Measurements from ENCODE around the gene GTF2E1.
A peak's percentile ranks its signal among the peaks of the same experiment; 100 is the strongest.
"Not testable (repeated sequence)": the region's sequence is repeated elsewhere in the genome, so short reads cannot be mapped to it uniquely, and the experiment has no call there.

The GTF2E1 gene

DNA sequence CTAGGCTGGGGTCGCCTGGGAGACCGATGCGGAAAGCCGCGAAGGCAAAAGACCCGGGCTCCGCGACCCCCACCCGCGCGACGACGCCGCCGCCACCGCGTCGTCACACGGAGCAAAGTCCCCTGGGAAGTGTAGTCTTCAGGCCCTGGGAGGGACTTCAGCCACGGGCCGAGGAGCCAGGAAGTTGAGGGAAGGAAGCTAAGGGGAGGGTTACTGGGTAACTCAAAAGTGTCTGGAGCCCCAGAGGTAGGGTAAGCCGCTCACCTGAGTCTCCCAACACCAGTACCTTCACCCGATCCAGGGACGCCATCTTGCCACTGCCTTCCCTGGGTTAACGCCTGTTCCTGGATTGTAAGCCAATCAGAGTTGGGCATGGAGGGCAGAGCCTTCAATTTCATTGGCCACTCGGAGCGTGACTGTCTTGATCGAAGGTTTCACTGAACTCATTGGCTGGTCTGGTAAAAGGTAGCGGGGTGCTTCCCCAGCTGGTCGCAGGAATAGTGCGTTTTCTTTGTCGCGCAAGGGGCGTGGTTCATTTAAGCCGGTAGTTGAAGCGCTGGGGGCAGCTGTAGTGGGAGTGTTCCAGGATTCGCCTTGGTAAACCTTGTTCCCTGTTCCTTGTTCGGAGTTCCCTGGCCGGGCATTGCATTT, at the start of gene GTF2E1, which contains the start of gene RABL3:
Gene GTF2E1, plus strand, starts transcription at position 547 of the 651 bp plus-strand sequence. CDS start 7,809 bp downstream, outside the sequence.
Gene RABL3, minus strand, starts transcription at position 319 of the 651 bp plus-strand sequence. Its CDS starts 9 bp downstream, at position 310.
- no peaks in the 10 kb centered on the region for H3K27me3 ChIP-seq
- peaks cover 25% of the 10 kb centered on the region for H3K4me1 ChIP-seq
- H3K27ac ChIP-seq, result peak within 1 kb of the TSS; percentile 94
- H3K4me2 ChIP-seq, result peak within 1 kb of the TSS; percentile 95
- peaks cover 20% of the 10 kb centered on the region for H3K36me3 ChIP-seq
- peaks cover 12% of the 10 kb centered on the region for H3K9me3 ChIP-seq
- TF ChIP-seq Cebpa-rat (IDR thresholded peaks at IDR 0.05), result no peak
- H3K4me3 ChIP-seq, result peak within 1 kb of the TSS; percentile 84
- peak within 1 kb of the TSS; percentile 88 for H3K9ac ChIP-seq
- H4K20me1 ChIP-seq, result peaks cover 8% of the 10 kb centered on the region; the same call in 1 of the 2 replicates

DNA sequence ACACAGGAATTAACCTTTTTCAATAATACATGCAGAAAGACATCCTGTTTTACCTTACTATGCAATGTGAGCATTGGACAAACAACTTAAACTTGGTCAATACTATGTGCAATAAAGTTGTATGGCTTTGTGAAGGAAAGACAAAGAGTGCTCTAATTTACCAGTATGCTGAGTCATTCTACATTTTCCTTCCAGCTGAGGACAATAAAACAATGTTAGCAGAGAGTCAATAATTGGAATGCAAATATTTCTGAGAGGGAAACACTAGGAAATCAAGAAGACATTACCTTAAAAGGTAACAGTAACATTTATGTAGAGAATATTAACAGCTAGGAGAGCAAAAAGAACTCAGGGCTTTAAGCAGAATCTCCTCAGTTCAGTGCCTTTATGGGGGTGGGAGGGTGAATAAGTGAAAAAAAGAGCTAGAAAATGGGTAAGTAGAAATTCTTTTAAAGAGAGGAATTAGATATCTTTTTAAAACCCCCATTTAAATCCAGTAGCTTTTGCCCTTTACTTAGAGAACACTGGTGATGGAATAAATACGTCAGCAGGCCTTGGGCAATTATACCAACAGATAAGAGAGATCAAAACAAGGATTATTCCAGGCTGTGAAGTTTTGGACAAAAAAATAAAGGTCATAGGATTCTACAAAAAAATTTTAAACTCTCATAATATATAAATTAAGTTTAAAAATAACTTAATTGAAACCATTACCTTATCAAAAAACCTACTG, 48.9 kb upstream of the GTF2E1 start:
- H4K20me1 ChIP-seq, result no peaks in the 10 kb centered on the region
- peaks cover 24% of the 10 kb centered on the region for H3K36me3 ChIP-seq
- no peak overlapping the region for H3K4me3 ChIP-seq
- TF ChIP-seq Cebpa-rat (IDR thresholded peaks at IDR 0.05), result no peak
- H3K27me3 ChIP-seq, result no peaks in the 10 kb centered on the region
- no peaks in the 10 kb centered on the region for H3K9me3 ChIP-seq
- H3K4me2 ChIP-seq, result no peak overlapping the region
- H3K4me1 ChIP-seq, result no peaks in the 10 kb centered on the region
- H3K9ac ChIP-seq, result no peak overlapping the region
- H3K27ac ChIP-seq, result no peak overlapping the region

DNA sequence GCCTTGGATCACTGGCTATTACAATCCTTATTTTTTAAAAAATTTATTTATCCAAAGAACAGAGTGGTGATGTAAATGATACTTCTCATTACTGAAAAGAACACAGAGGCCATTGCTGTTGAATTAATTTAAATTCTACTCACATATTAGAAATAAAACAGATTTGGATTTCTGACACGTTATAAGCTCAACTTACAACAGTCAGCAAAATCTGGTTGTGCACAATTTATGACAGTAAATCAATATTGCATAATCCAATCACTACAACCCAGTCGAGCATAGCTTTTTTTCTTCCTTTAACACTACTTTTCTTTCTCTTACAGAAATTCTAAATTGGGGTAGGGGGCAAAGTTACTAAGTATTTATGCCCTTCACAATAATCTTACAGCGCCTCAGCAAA, 43.2 kb upstream of the GTF2E1 start:
- no peak for TF ChIP-seq Cebpa-rat (IDR thresholded peaks at IDR 0.05)
- Histone ChIP-seq H3K27ac (no peak overlapping the region), H3K36me3 (peaks cover 27% of the 10 kb centered on the region), H3K27me3 (no peaks in the 10 kb centered on the region), H3K4me3 (no peak overlapping the region), H4K20me1 (no peaks in the 10 kb centered on the region), H3K4me1 (no peaks in the 10 kb centered on the region), H3K4me2 (no peak overlapping the region), H3K9ac (no peak overlapping the region), H3K9me3 (peaks cover 4% of the 10 kb centered on the region; the same call in 1 of the 2 replicates)

DNA sequence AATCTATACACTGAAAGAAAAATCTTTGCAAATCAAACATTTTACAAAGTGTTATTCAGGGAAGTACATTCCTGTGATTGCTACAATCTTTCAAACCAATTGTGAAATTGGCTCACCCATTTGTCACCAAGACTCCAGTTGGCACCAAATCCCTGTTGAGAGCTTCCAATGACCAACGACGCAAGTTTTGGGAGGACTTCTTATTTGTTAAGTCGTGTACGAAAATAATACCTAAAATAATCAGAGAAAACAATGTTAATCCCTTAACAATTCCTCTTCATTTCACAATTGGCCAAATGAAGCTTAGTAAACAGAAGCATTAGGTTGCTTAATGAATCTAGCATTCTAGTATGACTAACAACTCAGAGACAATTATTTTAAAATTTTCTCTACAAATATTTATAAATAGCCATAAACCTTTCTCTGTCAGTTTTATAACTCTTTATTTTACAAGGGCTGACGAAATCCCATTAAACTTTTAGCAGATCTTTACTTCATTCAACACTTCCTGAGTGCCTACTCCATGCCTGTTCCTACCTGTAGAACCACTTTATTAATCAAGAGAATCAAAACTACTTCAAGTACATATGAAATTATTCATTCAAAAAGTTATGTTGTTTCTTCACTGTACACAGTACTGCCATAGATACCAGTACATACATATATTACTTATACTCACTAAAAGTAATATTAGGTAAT, 36.5 kb upstream of the GTF2E1 start:
- Histone ChIP-seq H3K4me3 (no peak overlapping the region), H3K9me3 (peaks cover 4% of the 10 kb centered on the region; the same call in 1 of the 2 replicates), H3K4me1 (no peaks in the 10 kb centered on the region), H4K20me1 (no peaks in the 10 kb centered on the region), H3K36me3 (peaks cover 12% of the 10 kb centered on the region), H3K4me2 (no peak overlapping the region), H3K27ac (no peak overlapping the region), H3K9ac (no peak overlapping the region), H3K27me3 (no peaks in the 10 kb centered on the region)
- TF ChIP-seq Cebpa-rat (IDR thresholded peaks at IDR 0.05), result no peak

DNA sequence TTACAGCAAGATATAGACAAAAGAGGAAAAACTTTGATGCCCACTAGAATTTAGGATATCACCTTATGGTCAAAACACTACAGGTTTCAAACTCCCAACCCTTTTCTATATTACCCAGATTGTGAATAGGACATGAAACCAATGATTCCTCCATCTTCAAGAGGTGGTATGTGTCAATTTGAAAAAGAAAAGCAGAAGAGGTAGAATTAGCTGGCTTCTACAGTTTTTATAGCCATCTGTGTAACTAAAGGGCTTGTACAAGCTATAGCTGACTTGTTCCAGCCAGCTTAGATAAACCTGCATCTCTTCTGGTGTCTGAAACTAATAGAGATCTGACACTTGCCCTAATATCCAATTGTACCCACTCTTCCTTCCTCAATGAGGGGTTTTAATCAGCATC, 35.6 kb upstream of the GTF2E1 start:
- no peak for TF ChIP-seq Cebpa-rat (IDR thresholded peaks at IDR 0.05)
- Histone ChIP-seq H3K4me3 (no peak overlapping the region), H3K27me3 (no peaks in the 10 kb centered on the region), H3K36me3 (peaks cover 12% of the 10 kb centered on the region), H3K9me3 (peaks cover 4% of the 10 kb centered on the region; the same call in 1 of the 2 replicates), H3K4me2 (no peak overlapping the region), H3K4me1 (no peaks in the 10 kb centered on the region), H3K27ac (no peak overlapping the region), H4K20me1 (no peaks in the 10 kb centered on the region), H3K9ac (no peak overlapping the region)

DNA sequence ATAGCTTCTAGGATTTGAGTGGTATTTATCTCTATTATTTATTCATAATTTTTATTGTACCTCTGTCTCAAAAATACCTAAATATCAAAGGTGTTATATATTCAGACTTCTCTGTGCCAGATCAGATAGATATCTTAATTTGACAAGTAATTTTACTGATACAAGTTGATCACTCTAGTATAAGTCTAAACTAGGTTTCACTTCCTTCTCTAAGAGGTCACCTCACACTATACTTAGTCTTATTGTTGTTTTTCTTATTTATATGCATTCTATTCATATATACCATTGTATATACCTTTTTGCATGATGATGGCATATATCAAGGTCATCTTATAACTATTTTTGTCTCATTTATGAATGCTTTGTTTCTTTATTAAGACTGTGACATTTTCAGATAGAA, 34.1 kb upstream of the GTF2E1 start:
- Histone ChIP-seq H3K9ac (no peak overlapping the region), H3K27ac (no peak overlapping the region), H3K27me3 (no peaks in the 10 kb centered on the region), H3K4me2 (no peak overlapping the region), H3K4me1 (no peaks in the 10 kb centered on the region), H3K36me3 (no peaks in the 10 kb centered on the region), H3K4me3 (no peak overlapping the region), H4K20me1 (no peaks in the 10 kb centered on the region), H3K9me3 (no peaks in the 10 kb centered on the region)
- no peak for TF ChIP-seq Cebpa-rat (IDR thresholded peaks at IDR 0.05)

DNA sequence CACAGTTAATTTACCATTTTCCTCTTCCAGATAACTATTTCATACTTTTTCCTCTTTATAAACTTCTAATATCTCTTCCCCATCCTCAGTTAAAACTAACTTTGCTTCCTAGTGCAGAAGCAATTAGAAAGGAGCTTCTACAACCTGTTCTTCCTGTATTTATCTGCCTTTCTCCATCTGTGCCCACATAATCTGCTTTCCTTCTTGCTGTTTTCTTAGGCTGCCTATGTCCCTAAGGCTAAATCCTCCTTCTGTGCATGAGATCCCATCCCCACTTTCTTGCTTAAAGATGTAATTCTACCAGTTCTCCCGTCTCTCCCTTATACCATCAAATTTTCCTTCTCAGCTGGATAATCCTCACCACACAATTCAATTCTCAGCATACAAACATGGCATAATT, 32.2 kb upstream of the GTF2E1 start:
- Histone ChIP-seq H3K9me3 (no peaks in the 10 kb centered on the region), H3K4me2 (no peak overlapping the region), H3K4me1 (no peaks in the 10 kb centered on the region), H3K27ac (no peak overlapping the region), H3K9ac (no peak overlapping the region), H3K27me3 (no peaks in the 10 kb centered on the region), H3K36me3 (no peaks in the 10 kb centered on the region), H3K4me3 (no peak overlapping the region), H4K20me1 (no peaks in the 10 kb centered on the region)
- TF ChIP-seq Cebpa-rat (IDR thresholded peaks at IDR 0.05), result no peak

DNA sequence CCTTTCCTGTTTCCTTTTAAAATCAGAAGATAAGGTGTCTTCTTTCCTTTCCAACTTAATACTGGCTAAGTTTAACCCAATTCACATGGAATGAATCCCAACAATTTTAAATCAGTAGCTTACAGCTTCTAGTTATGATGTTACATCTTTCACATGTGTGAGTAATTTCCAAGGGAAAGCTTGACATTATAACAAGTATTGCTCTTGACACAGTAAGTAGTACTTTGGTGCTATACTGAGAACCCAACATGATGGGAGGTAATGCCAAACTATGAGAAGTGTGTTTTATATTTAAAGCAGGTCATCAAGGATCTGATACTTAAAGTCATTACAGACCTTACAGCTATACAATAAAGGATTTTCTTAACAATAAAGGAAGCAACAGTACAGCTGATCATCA, 29.3 kb upstream of the GTF2E1 start:
- no peak for TF ChIP-seq Cebpa-rat (IDR thresholded peaks at IDR 0.05)
- H3K27ac ChIP-seq, result no peak overlapping the region
- H3K4me1 ChIP-seq, result no peaks in the 10 kb centered on the region
- no peaks in the 10 kb centered on the region for H3K9me3 ChIP-seq
- H3K4me2 ChIP-seq, result no peak overlapping the region
- no peak overlapping the region for H3K9ac ChIP-seq
- H3K4me3 ChIP-seq, result no peak overlapping the region
- no peaks in the 10 kb centered on the region for H4K20me1 ChIP-seq
- 0 out of 2 replicates have a peak, but pooled peaks cover 4% of the 10 kb centered on the region for H3K36me3 ChIP-seq
- no peaks in the 10 kb centered on the region for H3K27me3 ChIP-seq

DNA sequence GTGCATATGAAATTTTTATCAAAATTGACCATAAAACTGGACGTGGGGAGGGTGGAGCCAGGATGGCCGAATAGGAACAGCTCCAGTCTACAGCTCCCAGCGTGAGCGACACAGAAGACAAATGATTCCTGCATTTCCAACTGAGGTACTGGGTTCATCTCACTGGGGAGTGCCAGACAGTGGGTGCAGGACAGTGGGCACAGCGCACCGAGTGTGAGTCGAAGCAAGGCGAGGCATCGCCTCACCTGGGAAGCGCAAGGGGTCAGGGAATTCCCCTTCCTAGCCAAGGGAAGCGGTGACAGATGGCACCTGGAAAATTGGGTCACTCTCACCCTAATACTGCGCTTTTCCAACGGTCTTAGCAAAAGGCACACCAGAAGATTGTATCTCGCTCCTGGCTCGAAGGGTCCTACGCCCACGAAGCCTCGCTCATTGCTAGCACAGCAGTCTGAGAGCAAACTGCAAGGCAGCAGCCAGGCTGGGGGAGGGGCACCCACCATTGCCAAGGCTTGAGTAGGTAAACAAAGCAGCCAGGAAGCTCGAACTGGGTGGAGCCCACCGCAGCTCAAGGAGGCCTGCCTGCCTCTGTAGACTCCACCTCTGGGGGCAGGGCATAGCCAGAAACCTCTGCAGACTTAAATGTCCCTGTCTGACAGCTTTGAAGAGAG, 23.2 kb upstream of the GTF2E1 start:
- not testable (repeated sequence) for H3K4me3 ChIP-seq, H3K4me1 ChIP-seq, H3K4me2 ChIP-seq, H4K20me1 ChIP-seq, H3K27me3 ChIP-seq, H3K9me3 ChIP-seq, H3K9ac ChIP-seq, H3K27ac ChIP-seq
- H3K36me3 ChIP-seq, result peaks cover 12% of the 10 kb centered on the region
